ENCODE results near the gene GAS5. TPM values are rescaled to one million over a fixed set of nuclear protein-coding genes. Genes with fewer than 3 reads are reported as not detected.
A peak's percentile ranks its signal among the peaks of the same experiment; 100 is the strongest.

The GAS5 gene
- total and polyA plus RNA-seq, 2 of the 8 experiments (the other 6 are each of a cell fraction or from before 2014, with no cell fraction given): 799 to 1,238 TPM

DNA sequence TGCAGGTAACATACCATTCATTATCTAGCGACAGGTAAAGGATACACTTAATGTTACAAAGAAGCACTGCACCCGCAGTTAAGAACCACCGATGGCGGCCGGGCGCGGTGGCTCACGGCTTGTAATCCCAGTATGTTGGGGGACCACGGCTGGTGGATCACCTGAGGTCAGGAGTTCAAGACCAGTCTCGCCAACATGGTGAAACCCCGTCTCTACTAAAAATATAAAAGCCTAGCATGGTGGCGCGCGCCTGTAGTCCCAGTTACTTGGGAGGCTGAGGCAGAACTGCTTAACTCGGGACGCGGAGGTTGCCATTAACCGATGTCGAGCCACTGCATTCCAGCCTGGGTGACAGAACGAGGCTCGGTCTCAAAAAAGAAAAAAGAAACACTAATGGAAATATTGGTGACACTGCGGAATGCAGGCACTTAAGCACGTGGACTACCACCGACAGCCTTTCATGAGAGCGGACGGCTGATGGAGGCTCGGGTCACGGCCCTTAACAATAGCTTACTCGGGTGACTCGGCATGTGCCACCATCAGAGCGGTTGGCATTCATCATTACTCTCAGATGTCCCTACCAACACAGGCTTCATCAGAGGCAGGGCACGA is 542 bp downstream of the GAS5 start (continued):
- TF ChIP-seq, protein P1, sequence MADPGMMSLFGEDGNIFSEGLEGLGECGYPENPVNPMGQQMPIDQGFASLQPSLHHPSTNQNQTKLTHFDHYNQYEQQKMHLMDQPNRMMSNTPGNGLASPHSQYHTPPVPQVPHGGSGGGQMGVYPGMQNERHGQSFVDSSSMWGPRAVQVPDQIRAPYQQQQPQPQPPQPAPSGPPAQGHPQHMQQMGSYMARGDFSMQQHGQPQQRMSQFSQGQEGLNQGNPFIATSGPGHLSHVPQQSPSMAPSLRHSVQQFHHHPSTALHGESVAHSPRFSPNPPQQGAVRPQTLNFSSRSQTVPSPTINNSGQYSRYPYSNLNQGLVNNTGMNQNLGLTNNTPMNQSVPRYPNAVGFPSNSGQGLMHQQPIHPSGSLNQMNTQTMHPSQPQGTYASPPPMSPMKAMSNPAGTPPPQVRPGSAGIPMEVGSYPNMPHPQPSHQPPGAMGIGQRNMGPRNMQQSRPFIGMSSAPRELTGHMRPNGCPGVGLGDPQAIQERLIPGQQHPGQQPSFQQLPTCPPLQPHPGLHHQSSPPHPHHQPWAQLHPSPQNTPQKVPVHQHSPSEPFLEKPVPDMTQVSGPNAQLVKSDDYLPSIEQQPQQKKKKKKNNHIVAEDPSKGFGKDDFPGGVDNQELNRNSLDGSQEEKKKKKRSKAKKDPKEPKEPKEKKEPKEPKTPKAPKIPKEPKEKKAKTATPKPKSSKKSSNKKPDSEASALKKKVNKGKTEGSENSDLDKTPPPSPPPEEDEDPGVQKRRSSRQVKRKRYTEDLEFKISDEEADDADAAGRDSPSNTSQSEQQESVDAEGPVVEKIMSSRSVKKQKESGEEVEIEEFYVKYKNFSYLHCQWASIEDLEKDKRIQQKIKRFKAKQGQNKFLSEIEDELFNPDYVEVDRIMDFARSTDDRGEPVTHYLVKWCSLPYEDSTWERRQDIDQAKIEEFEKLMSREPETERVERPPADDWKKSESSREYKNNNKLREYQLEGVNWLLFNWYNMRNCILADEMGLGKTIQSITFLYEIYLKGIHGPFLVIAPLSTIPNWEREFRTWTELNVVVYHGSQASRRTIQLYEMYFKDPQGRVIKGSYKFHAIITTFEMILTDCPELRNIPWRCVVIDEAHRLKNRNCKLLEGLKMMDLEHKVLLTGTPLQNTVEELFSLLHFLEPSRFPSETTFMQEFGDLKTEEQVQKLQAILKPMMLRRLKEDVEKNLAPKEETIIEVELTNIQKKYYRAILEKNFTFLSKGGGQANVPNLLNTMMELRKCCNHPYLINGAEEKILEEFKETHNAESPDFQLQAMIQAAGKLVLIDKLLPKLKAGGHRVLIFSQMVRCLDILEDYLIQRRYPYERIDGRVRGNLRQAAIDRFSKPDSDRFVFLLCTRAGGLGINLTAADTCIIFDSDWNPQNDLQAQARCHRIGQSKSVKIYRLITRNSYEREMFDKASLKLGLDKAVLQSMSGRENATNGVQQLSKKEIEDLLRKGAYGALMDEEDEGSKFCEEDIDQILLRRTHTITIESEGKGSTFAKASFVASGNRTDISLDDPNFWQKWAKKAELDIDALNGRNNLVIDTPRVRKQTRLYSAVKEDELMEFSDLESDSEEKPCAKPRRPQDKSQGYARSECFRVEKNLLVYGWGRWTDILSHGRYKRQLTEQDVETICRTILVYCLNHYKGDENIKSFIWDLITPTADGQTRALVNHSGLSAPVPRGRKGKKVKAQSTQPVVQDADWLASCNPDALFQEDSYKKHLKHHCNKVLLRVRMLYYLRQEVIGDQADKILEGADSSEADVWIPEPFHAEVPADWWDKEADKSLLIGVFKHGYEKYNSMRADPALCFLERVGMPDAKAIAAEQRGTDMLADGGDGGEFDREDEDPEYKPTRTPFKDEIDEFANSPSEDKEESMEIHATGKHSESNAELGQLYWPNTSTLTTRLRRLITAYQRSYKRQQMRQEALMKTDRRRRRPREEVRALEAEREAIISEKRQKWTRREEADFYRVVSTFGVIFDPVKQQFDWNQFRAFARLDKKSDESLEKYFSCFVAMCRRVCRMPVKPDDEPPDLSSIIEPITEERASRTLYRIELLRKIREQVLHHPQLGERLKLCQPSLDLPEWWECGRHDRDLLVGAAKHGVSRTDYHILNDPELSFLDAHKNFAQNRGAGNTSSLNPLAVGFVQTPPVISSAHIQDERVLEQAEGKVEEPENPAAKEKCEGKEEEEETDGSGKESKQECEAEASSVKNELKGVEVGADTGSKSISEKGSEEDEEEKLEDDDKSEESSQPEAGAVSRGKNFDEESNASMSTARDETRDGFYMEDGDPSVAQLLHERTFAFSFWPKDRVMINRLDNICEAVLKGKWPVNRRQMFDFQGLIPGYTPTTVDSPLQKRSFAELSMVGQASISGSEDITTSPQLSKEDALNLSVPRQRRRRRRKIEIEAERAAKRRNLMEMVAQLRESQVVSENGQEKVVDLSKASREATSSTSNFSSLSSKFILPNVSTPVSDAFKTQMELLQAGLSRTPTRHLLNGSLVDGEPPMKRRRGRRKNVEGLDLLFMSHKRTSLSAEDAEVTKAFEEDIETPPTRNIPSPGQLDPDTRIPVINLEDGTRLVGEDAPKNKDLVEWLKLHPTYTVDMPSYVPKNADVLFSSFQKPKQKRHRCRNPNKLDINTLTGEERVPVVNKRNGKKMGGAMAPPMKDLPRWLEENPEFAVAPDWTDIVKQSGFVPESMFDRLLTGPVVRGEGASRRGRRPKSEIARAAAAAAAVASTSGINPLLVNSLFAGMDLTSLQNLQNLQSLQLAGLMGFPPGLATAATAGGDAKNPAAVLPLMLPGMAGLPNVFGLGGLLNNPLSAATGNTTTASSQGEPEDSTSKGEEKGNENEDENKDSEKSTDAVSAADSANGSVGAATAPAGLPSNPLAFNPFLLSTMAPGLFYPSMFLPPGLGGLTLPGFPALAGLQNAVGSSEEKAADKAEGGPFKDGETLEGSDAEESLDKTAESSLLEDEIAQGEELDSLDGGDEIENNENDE (IDR thresholded peaks at IDR 0.05; ENCODE audit: insufficient replicate concordance, low read length): no peak
- TF ChIP-seq POLR2A (IDR thresholded peaks at IDR 0.05; ENCODE audit: control extremely low read depth in 1 of 2, low read depth in 2 of 2, low read length in 2 of 2) (peak in 1 of 2 experiments; percentile 99; a peak in 1 of 3 replicates), NANOG (IDR thresholded peaks at IDR 0.05; ENCODE audit: insufficient read depth, low read depth, low read length, poor library complexity, severe bottlenecking) (no peak), ZNF274 (IDR thresholded peaks at IDR 0.05; ENCODE audit: borderline replicate concordance, extremely low read depth, low read length) (no peak), SP4 (IDR thresholded peaks at IDR 0.05; ENCODE audit: low read length) (no peak), TAF1 (IDR thresholded peaks at IDR 0.05; ENCODE audit: low read depth, low read length) (no peak), CBX8 (IDR thresholded peaks at IDR 0.05; ENCODE audit: borderline replicate concordance, low read depth, low read length) (no peak), JUND (IDR thresholded peaks at IDR 0.05; ENCODE audit: low read length) (no peak), GTF2F1 (IDR thresholded peaks at IDR 0.05; ENCODE audit: borderline replicate concordance, low read depth, low read length) (no peak), CHD2 (IDR thresholded peaks at IDR 0.05; ENCODE audit: low read length) (no peak), SIX5 (IDR thresholded peaks at IDR 0.05; ENCODE audit: low read depth, low read length) (no peak), SRF (IDR thresholded peaks at IDR 0.05; ENCODE audit: low read depth, low read length) (no peak)
